DMS 273 (cell line): Measurements from ENCODE around the gene BNIP5.

Experiments
- DNase-seq: peaks from one replicate; lab custom pipeline; 2025; ENCODE audit not compliant: unreplicated experiment; lab: John Stamatoyannopoulos, UW

The BNIP5 gene

DNA sequence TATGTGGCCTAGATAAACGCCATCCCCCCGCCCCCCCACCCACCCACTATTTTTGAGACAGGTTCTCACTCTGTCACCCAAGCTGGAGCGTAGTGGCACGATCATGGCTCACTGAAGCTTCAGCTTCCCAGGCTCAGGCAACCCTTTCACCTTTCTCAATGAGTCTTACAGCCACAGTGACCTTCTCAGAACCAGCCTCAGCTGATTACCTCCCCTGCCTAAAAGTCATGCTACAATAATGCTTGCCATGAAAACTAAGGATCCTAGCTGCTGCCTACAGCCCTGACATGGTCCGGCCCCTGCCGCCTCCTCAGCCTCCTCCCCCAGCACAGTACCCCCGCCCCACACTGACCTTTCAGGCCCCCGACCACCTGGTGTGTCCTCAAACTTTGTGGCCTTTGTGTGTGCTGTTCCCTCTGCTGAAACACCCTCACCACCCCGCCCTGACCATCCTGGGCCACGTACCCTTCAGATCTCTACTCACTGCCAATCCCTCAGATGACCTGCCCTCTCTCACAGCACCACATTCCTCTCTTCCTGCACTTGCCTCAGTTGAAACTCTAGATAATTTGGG lies 35.5 kb downstream of the BNIP5 start:
- no peak for DNase-seq

DNA sequence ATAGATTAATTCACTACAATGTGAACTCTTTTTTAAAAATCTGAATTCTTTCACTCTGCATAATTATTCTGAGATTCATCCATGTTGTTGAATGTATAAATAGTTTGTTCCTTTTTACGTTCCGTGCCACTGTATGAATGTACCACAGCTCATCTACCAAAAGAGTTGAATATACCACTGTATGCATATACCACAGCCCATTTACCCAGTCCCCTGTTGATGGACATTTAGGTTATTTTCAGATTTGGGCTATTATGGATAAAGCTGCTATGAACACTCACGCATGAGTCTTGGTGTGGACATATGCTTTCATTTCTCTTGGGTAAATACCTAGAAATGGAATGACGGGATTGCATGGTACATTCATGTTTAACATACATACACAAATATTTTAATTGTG lies 38.7 kb downstream of the BNIP5 start:
- DNase-seq = no peak

DNA sequence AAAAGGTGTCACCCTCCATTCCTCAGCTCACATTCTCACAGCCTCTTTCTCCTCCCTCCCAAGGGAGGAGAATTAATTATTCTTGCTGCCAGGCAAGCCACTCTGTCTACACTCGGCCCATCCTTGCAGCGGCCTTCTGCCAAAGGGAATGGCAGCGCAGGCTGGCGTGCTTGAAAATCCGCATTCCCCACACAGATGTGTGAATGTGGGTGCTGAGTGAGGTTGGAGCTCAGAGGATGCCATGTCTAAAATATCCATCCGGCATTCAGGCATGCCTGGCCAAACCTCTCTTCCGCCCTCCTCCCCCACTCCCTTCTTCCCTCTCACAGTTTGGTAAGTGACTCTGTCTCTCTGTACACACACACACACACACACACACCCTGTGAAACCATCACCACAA lies 39.2 kb downstream of the BNIP5 start:
- DNase-seq = no peak

- DNase-seq = no peak
Measured at GRCh38 chr6:36297051-36297450, 39.6 kb downstream of the BNIP5 start.

- DNase-seq = no peak
Measured at GRCh38 chr6:36296240-36296639, 40.4 kb downstream of the BNIP5 start.

DNA sequence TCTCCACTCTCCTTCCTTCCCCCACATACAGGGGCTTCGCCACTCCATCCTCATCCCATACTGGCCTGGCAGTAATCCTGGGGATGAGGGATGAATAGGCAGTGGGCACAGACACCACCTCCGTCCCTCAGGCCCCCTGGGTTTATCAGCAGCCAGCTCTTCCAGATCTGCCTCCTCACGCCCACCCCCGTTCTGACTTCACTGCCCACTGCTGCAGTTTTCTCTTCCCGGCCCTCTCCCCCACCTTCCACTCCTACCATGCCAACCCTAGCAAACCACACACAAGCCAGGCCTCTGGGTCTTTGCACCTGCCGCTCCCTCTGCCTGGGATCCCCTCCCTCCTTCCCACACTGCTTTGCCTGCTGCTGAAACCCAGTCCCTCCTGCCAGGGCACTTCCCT lies 44.5 kb downstream of the BNIP5 start:
- DNase-seq = no peak

- no peak for DNase-seq
Measured at GRCh38 chr6:36290668-36291620, 45.7 kb downstream of the BNIP5 start.

DNA sequence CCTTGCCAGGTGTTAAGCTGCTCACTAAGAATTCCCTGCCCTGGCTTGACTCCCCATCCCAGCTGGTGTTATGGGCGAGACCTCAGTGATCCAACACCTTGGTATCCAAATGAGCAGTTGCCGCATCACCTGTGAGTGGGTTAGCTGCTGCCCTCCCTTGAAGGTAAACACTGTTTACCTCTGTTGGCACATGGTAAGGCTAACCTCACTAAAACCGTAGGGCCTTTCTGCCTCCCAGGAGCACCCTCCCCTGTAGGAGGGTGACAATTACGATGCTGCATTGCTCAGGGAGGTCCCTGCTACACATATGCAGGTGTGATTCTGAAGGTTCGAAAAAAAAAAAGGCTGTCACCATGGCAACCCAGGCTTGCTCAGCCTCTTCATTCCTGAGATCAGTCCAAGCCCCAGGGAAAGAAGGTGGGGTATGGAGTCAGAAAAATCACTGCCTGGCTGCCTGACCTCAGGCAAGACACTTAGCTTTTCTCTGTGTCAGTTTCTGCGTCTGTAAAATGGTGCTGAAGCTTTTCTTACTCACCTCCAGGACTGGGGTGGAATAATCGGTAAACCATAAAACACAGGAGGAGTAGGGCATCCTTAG lies 47.3 kb downstream of the BNIP5 start:
- peak; percentile 24 for DNase-seq

GRCh38 chr6:36286858-36287257 lies 49.8 kb downstream of the BNIP5 start:
- DNase-seq = no peak

DNA sequence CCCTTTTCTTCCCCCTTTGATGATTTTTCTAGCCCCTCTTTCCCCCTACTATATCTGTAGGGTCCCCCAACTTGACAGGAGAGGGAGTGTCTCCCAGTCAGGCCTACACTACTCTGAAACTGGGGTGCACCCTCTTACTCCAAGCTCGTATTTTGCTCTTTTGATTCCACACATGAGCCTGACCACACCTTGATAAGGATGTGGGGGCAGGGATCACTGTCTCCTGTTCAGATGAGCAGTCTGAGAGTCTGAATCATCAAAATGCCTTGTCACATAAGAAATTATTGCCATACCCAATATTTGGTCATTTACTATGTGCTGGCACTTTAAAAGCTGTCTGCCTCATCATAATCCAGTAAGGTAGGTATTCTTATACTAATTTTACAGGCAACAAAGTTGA lies 50.9 kb downstream of the BNIP5 start:
- no peak for DNase-seq

- DNase-seq = no peak
Measured at GRCh38 chr6:36285187-36285671, 51.5 kb downstream of the BNIP5 start.

DNA sequence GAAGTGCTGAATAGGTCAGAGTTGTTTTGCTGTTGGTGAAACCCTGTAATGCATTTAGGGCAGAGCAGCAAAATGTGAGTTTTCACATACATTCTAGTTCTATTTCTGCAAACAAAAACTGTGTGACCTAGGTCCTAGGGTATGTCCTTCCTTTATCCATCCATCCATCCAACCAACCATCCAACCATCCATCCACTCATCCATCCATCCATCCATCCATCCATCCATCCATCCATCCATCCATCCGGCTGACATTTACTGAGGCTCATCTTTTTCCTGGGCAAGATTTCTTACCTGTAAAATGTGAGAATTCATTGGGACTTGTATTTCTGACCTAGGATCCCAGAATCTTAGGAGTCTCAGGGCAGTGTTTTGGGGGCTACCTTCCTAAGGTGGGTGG lies 52.3 kb downstream of the BNIP5 start:
- no peak for DNase-seq

DNA sequence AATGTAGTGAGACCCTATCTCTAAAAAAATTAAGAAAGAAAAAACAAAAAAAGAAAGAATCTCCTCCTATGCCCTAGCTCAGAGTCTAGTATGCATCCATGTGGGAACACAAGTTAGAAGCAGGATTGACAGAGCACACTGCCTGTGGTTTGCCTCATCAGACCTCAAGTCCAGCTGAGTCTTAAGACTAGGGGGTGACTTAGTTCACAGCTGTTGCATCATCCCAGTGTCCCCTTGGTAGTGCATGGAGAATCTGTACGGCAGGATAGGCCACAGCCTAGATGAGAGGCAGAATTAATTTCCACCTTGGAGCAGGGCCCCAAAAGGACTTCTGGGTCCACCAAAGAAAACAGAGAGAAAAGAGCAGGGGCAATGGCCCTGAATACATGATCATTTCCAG lies 53.1 kb downstream of the BNIP5 start:
- DNase-seq = no peak

DNA sequence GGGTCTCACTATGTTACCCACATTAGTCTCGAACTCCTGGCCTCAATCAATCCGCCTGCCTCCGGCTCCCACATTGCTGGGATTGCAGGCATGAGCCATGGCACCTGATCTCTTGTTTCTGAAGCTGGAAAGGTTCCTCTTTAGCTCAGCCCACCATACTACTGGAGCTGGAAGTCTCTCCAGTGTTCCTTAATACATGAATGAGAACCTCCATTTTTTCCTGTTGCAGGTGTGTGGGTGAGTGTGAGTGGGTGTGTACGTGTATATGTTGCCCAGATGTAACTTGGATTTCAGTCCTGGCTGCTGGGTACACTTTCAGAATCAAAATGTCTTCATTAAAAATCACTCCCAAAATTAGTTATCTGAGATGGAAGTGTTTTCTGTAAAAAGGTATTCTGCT lies 55.7 kb downstream of the BNIP5 start:
- DNase-seq = no peak

GRCh38 chr6:36280467-36280866 lies 56.2 kb downstream of the BNIP5 start:
- no peak for DNase-seq

DNA sequence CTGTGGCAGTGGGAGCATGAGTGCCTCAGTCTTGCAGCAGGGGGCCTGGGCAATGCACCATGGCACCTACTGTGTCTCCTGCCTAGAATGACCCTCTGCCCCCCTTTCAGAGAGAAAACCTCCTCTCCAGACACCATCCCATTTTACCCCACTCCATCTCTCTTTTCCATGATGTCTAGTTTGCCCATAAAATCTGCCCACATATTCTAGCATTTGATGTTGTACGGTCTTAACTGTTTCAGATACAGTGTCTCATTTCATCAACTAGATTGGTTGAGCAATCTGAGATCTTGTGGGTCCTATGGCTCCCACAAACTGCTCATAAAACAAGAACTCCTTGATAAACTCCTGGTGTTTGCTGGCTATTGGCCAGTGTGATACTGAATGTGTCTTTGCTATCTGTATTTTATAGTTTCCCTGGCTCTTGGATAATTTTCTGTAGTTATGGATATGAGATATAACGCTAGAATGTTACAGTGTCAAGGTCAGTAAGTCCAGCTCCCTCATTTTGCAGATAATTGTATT lies 58.7 kb downstream of the BNIP5 start:
- no peak for DNase-seq

DNA sequence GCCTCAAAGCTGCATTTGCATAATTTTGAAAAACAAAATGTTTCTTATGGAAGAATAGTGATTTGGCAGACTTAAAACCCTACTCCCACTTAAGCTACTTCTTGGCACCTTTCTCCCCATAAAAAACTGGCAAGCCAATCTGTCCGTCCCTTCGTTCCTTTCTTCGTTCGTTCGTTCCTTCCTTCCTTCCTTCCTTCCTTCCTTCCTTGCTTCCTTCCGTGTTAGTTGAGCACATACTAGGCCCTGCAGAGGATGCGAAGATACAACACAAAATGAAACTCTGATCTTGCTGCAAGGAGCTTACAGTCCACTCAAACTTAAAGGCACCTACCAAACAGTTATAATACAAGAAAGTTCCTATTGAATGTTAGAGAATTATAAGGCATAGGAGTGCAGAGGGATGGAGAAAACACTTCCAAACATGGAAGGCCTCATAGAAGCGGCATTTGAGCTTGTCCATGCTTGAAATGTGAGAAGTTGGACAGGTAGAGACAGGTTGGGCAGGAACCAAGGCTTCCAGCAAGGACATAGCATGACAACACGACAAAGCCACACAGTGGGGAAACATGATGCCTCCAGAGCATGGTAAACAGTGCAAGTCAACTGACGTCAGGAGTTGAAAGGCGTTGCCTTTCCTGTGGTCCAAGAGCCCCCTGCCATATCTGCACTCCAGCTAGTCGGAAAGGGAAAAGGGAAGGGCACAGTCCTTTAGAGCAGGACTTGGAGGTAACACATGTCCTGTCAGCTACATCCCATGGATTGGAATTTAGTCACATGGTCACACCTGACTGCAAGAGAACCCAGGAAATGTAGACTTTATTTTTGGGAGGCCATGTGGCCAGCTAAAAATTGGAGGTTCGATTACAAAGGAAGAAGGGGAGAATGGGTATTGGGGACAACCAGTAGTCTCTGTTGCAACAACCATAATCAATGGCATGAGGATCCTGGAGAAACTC lies 59.8 kb downstream of the BNIP5 start:
- DNase-seq = no peak

- no peak for DNase-seq
Measured at GRCh38 chr6:36273802-36274514, 62.7 kb downstream of the BNIP5 start.

- no peak for DNase-seq
Measured at GRCh38 chr6:36273067-36273466, 63.6 kb downstream of the BNIP5 start.

DNA sequence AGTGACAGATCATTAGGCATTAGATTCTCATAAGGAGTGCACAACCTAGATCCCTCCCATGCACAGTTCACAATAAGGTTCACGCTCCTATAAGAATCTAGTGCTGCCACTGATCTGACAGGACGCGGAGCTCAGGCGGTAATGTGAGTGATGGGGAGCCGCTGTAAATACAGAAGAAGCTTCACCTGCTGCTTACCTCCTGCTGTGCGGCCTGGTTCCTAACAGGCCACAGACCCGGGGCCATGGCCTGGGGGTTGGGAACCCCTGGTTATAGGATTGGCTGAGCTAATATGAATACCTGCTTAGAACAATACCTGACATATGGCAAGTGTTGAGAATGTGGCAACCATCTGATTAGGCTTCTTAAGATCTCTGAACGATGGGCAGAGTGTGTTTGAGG lies 64.5 kb downstream of the BNIP5 start:
- no peak for DNase-seq
